ENCODE data around the gene CILP2.

The CILP2 gene

DNA sequence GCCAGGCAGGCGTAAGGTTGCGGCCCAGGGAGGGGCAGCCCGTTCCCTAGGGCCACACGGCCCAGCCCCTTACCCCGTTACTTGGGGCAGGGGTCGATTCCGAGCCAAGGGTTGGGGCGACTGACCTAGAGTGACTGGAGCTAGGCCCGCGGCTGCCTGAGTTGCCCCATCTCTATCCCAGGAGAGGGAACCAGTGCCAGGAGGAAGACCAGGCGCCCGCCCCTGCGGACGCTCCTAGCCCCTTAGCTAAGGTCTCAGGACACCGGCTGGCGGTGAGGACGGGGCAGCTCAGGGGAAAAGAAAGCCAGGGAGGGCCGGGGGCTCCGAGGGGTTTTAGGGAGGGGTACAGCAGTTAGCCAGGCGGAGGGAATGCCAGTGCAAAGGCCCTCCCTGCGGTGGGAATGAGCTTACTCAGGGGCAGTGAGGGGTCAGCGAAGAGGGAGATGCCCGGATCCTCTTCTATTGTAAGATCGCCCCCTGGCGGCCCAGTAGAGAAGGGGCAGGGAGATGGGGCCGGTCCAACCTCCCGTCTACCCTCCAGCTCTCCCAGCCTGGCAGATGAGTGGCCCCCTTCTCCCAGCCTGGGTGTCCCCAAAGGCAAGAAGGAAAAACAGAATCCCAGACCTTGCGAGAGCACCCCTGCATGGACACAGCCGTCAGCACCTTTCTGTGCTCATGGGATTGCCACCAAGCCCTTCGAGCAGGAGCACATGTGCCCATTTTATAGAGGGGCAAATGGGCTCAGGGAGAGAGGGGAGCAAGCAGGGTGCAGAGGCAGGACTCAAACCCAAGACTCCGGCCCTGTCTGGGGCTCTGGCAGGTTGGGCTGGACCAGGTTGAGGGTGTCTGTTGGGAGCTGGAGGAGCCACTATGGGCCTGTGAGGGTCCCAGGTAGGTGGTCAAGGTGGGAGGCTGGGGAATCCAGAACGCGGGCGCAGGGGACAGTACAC, 16.3 kb downstream of the CILP2 start:
- TF ChIP-seq, protein P1, sequence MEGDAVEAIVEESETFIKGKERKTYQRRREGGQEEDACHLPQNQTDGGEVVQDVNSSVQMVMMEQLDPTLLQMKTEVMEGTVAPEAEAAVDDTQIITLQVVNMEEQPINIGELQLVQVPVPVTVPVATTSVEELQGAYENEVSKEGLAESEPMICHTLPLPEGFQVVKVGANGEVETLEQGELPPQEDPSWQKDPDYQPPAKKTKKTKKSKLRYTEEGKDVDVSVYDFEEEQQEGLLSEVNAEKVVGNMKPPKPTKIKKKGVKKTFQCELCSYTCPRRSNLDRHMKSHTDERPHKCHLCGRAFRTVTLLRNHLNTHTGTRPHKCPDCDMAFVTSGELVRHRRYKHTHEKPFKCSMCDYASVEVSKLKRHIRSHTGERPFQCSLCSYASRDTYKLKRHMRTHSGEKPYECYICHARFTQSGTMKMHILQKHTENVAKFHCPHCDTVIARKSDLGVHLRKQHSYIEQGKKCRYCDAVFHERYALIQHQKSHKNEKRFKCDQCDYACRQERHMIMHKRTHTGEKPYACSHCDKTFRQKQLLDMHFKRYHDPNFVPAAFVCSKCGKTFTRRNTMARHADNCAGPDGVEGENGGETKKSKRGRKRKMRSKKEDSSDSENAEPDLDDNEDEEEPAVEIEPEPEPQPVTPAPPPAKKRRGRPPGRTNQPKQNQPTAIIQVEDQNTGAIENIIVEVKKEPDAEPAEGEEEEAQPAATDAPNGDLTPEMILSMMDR (IDR thresholded peaks at IDR 0.05; ENCODE audit: low read depth, low read length), result peak; percentile 77
- in situ Hi-C loops (cut with HindIII; ENCODE audit: low sequenced_read_pairs), result no loop called here
- no peak overlapping the region for H3K4me3 ChIP-seq (ENCODE audit: low read depth, low read length)
- DNase-seq (ENCODE audit: low read depth, low spot score), result no peak

DNA sequence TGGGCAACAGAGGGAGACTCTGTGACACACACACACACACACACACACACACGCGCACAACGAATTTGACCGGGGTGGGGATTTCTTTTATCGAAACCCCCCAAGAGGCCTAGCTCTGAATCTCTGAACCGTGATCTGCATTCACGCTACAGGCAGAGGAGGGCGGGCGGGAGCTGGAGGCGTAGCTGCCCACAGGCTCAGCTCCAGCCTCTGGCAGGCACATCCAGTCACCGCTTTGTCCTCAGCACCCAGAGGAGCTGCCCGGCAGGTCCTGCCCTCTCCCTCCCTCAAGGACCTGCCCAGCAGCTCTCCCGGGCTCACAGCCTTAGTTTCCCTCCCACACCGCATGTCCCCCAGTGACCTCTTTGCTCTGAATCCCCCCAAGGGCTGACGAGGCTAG, 20.0 kb downstream of the CILP2 start:
- DNase-seq (ENCODE audit: low read depth, low spot score), result no peak
- in situ Hi-C loops (cut with HindIII; ENCODE audit: low sequenced_read_pairs), result no loop called here
- TF ChIP-seq, protein P1 (IDR thresholded peaks at IDR 0.05; ENCODE audit: low read depth, low read length), result no peak
- no peak overlapping the region for H3K4me3 ChIP-seq (ENCODE audit: low read depth, low read length)

DNA sequence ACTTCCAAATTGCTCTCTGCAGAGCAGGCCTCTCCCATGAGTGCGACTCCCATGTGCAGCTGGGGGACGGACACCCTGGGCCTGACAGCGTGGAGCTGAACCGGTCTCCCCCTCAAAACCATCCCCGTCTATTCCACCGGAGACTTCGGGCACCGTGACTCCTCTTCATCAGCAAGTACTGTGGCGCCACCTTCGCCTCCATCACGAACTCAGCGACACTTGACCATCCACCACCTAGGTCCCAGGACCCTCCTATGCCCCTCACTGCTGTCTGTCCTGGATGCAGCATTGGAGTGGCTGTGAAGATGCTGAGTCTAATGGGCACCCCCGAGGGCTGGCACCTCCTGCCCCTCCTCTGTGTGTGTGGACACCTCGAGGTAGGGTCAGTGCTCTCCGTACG, 20.6 kb downstream of the CILP2 start:
- DNase-seq (ENCODE audit: low read depth, low spot score), result no peak
- TF ChIP-seq, protein P1 (IDR thresholded peaks at IDR 0.05; ENCODE audit: low read depth, low read length), result no peak
- in situ Hi-C loops (cut with HindIII; ENCODE audit: low sequenced_read_pairs), result no loop called here
- no peak overlapping the region for H3K4me3 ChIP-seq (ENCODE audit: low read depth, low read length)

DNA sequence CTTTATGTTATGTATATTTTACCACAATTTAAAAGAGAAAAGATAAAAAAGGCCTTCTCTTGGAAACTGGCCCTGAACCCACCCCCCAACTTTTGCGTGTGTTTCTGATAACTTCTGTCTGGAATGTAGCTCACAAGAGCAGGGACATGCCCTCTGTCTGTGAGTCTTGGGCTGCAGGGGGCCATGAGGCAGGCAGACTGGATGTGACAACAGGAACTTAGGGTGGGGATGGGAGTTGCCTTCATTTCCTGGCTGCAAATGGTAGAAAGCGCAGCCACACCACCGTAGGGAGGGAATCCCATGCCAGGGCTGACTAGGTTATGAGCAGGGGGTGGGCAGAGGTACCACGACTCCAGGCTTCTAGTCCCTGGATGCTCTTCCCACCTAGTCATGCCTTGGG, 21.9 kb downstream of the CILP2 start:
- in situ Hi-C loops (cut with HindIII; ENCODE audit: low sequenced_read_pairs), result no loop called here
- TF ChIP-seq, protein P1 (IDR thresholded peaks at IDR 0.05; ENCODE audit: low read depth, low read length), result no peak
- DNase-seq (ENCODE audit: low read depth, low spot score), result no peak

DNA sequence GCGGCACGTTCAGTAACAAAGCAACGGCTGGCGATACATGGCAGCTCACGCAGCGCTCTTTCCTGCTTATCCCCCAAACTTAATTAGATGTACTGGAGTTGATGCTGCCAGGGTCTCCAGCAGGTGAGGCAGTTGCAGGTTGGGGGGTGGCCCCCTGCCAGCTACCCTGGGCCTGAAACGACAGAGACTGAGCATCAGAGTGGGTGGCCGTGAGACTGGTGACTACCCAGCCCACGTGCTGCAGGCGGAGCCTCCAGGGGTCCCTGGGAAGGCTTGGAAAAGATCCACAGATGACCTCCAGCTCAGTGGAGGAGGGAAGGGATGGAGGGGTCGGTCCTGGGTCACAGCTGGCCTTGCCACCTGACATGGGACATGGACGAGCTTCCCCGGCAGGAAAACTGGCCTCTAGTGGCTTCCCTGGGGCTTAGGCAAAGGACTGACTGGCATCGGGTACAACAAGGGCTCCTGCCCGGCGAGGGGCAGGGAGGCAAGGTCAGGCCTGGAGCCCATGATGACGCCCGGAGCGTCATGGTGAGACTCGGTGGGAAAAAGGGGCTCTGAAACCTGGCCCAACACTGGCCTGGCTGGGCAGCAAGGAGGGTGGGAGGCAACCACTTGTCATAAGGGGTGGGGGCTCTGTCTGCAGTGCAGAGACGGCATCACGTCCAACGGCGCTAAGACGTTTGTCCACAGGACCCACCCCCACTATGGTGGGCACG, 24.0 kb downstream of the CILP2 start:
- in situ Hi-C loops (cut with HindIII; ENCODE audit: low sequenced_read_pairs), result no loop called here

More for the DNA sequence above, 21.9 kb downstream of the CILP2 start:
- H3K4me3 ChIP-seq (ENCODE audit: low read depth, low read length), result no peak overlapping the region

DNA sequence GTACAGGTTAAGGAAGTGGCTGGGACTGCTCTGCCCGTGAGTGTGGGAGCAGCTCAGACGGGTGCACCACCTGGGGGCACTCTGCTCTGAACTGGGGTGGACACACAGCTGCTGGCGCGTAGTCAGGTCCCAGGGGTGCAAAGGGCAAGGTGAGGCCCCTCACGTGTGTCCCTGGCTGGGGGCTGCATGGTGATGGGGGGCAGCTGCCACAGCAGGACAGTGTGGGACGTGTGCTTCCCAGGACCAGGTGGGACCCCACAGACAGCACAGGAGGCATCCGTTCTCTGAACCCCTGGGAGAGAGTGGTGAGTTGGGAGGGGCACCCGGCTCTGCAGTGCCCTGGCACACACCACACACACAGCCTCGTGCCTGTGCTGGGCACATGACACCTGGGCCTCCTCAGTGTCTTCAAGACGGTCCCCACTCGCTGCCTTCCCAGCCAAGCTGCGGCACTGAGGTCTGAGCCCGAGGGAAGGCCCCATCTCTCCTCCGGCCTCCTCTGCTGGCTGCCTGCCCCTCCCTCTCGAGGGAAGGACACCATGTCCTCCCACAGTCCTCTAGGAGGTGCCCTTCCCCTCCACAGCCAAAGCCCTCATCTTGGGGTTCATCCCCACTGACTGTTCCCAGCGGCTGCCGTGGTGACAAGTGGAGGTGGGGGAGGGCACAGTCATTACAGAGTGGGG, 24.7 kb downstream of the CILP2 start:
- TF ChIP-seq, protein P1 (IDR thresholded peaks at IDR 0.05; ENCODE audit: low read depth, low read length), result no peak
- no peak overlapping the region for H3K4me3 ChIP-seq (ENCODE audit: low read depth, low read length)
- in situ Hi-C loops (cut with HindIII; ENCODE audit: low sequenced_read_pairs), result no loop called here
- no peak for DNase-seq (ENCODE audit: low read depth, low spot score)

More for the DNA sequence above, 24.0 kb downstream of the CILP2 start:
- no peak for DNase-seq (ENCODE audit: low read depth, low spot score)
- no peak overlapping the region for H3K4me3 ChIP-seq (ENCODE audit: low read depth, low read length)
- TF ChIP-seq, protein P1 (IDR thresholded peaks at IDR 0.05; ENCODE audit: low read depth, low read length), result no peak
